ENCODE data around the gene GALNT14.

The GALNT14 gene

GRCh38 chr2:30968660-30969397, 169.4 kb downstream of the GALNT14 start:
- DNase-seq = peak; percentile 47

- no peak for DNase-seq
Observed at GRCh38 chr2:30966786-30967185, 171.5 kb downstream of the GALNT14 start.

- DNase-seq = no peak
Observed at GRCh38 chr2:30965022-30965531, 173.2 kb downstream of the GALNT14 start.

- DNase-seq = no peak
Observed at GRCh38 chr2:30964334-30965005, 173.8 kb downstream of the GALNT14 start.

- DNase-seq = no peak
Observed at GRCh38 chr2:30963184-30963583, 175.1 kb downstream of the GALNT14 start.

- DNase-seq = no peak
Observed at GRCh38 chr2:30960213-30960612, 178.0 kb downstream of the GALNT14 start.

- DNase-seq = no peak
Observed at GRCh38 chr2:30959653-30960052, 178.6 kb downstream of the GALNT14 start.

- DNase-seq = no peak
Observed at GRCh38 chr2:30958918-30959265, 179.3 kb downstream of the GALNT14 start.

- DNase-seq = no peak
Observed at GRCh38 chr2:30958193-30958917, 179.9 kb downstream of the GALNT14 start.

GRCh38 chr2:30957591-30957990, 180.6 kb downstream of the GALNT14 start:
- no peak for DNase-seq

- DNase-seq = no peak
Observed at GRCh38 chr2:30956995-30957394, 181.2 kb downstream of the GALNT14 start.

- no peak for DNase-seq
Observed at GRCh38 chr2:30955516-30956132, 182.6 kb downstream of the GALNT14 start.

- no peak for DNase-seq
Observed at GRCh38 chr2:30950339-30950738, 187.9 kb downstream of the GALNT14 start.

GRCh38 chr2:30949435-30949834, 188.8 kb downstream of the GALNT14 start:
- no peak for DNase-seq

GRCh38 chr2:30948857-30949256, 189.4 kb downstream of the GALNT14 start:
- DNase-seq = no peak

- no peak for DNase-seq
Observed at GRCh38 chr2:30948130-30948529, 190.1 kb downstream of the GALNT14 start.

- DNase-seq = no peak
Observed at GRCh38 chr2:30947686-30948085, 190.6 kb downstream of the GALNT14 start.

GRCh38 chr2:30942419-30942818, 195.8 kb downstream of the GALNT14 start:
- DNase-seq = no peak

- no peak for DNase-seq
Observed at GRCh38 chr2:30940839-30941238, 197.4 kb downstream of the GALNT14 start.

GRCh38 chr2:30939364-30939763, 198.9 kb downstream of the GALNT14 start:
- no peak for DNase-seq

GRCh38 chr2:30938196-30938595, 200.0 kb downstream of the GALNT14 start:
- no peak for DNase-seq

GRCh38 chr2:30936977-30937376, 201.3 kb downstream of the GALNT14 start:
- DNase-seq = no peak

- DNase-seq = no peak
Observed at GRCh38 chr2:30935795-30936194, 202.4 kb downstream of the GALNT14 start.
